HL-60 (cell line): Measurements from ENCODE around the gene WNT4.

Source experiments
- DNase-seq, 2 experiments: peaks; one replicate each; pipeline ENCODE4 v3.0.0-alpha.2; 2010 to 2020; ENCODE audit warnings: low read depth in 1 of 2, low spot score in 1 of 2
- H3K27ac ChIP-seq: fragments of 250-450 bp; sonication (Bioruptor Pico); replicated peaks from 2 replicates; pipeline ENCODE4 v1.5.1; 2020; ENCODE audit warnings: mild to moderate bottlenecking, moderate library complexity
- H3K27me3 ChIP-seq: fragments of 250-450 bp; sonication (Bioruptor Pico); 2 replicates; pipeline ENCODE4 v1.5.1; 2021; ENCODE audit warnings: mild to moderate bottlenecking, moderate library complexity; ENCODE audit not compliant: insufficient read depth, poor library complexity, severe bottlenecking
- H3K4me3 ChIP-seq: replicated peaks from 2 replicates; pipeline ENCODE4 v1.5.1; 2011; ENCODE audit warnings: mild to moderate bottlenecking, control low read depth, low read length; ENCODE audit not compliant: insufficient read depth
- GABPA ChIP-seq: IDR thresholded peaks from 2 replicates; pipeline ENCODE4 v1.6.1; 2012; ENCODE audit warnings: low read depth
- POLR2AphosphoS5 ChIP-seq: IDR thresholded peaks from 2 replicates; pipeline ENCODE4 v1.6.1; 2012; ENCODE audit warnings: low read depth
- SPI1 ChIP-seq: IDR thresholded peaks from 2 replicates; pipeline ENCODE4 v1.6.1; 2012; ENCODE audit warnings: low read depth, mild to moderate bottlenecking, borderline replicate concordance
- TF ChIP-seq, protein P1 (sequence below): IDR thresholded peaks from 2 replicates; pipeline ENCODE4 v1.6.1; 2012; ENCODE audit warnings: low read depth; ENCODE audit not compliant: insufficient replicate concordance
- TF ChIP-seq, protein P2 (sequence below): IDR thresholded peaks from one replicate; pipeline ENCODE4 v1.5.1; 2011; ENCODE audit warnings: low read length, control low read depth, inconsistent platforms; ENCODE audit not compliant: insufficient read depth

Gene WNT4

DNA sequence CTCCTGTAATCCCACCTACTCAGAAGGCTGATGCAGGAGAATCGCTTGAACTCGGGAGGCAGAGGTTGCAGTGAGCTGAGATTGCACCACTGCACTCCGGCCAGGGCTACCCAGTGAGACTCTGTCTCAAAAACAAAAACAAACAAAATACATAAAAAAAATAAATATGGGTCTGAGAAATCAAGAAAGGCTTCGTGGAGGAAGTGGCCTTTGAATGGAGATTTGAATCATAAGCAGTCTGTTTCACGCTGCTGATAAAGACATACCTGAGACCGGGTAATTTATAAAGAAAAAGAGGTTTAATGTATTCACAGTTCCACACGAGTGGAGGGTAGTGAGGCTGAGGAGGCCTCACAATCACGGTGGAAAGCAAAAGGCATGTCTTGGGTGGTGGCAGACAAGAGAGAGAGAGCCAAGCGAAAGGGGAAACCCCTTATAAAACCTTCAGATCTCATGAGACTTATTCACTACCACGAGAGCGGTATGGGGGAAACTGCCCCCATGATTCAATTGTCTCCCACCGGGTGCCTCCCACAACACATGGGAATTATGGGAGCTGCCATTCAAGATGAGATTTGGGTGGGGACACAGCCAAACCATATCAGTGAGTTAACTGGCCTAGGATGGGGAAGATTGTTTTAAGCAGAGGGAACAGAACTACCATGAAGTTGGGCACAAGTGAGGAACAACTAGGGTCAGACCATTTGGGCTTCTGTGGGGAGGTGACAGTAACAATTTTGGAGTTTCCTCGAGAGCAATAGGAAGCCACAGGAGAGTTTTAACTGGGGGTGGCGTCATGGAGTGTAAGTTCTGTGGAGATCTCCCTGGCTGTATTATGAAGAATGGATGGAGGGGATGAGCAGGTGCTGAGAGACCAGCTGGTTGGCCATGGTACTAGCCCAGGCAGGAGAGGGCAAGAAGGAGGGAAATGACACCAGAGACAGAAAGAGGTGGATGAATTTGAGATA is 22.2 kb upstream of the WNT4 start:
- DNase-seq: no peak
- Histone ChIP-seq H3K27me3 (no peaks in the 10 kb centered on the region), H3K4me3 (no peak overlapping the region), H3K27ac (no peak overlapping the region)
- TF ChIP-seq SPI1: no peak
- TF ChIP-seq, protein P1, sequence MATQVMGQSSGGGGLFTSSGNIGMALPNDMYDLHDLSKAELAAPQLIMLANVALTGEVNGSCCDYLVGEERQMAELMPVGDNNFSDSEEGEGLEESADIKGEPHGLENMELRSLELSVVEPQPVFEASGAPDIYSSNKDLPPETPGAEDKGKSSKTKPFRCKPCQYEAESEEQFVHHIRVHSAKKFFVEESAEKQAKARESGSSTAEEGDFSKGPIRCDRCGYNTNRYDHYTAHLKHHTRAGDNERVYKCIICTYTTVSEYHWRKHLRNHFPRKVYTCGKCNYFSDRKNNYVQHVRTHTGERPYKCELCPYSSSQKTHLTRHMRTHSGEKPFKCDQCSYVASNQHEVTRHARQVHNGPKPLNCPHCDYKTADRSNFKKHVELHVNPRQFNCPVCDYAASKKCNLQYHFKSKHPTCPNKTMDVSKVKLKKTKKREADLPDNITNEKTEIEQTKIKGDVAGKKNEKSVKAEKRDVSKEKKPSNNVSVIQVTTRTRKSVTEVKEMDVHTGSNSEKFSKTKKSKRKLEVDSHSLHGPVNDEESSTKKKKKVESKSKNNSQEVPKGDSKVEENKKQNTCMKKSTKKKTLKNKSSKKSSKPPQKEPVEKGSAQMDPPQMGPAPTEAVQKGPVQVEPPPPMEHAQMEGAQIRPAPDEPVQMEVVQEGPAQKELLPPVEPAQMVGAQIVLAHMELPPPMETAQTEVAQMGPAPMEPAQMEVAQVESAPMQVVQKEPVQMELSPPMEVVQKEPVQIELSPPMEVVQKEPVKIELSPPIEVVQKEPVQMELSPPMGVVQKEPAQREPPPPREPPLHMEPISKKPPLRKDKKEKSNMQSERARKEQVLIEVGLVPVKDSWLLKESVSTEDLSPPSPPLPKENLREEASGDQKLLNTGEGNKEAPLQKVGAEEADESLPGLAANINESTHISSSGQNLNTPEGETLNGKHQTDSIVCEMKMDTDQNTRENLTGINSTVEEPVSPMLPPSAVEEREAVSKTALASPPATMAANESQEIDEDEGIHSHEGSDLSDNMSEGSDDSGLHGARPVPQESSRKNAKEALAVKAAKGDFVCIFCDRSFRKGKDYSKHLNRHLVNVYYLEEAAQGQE: no peak
- TF ChIP-seq, protein P2, sequence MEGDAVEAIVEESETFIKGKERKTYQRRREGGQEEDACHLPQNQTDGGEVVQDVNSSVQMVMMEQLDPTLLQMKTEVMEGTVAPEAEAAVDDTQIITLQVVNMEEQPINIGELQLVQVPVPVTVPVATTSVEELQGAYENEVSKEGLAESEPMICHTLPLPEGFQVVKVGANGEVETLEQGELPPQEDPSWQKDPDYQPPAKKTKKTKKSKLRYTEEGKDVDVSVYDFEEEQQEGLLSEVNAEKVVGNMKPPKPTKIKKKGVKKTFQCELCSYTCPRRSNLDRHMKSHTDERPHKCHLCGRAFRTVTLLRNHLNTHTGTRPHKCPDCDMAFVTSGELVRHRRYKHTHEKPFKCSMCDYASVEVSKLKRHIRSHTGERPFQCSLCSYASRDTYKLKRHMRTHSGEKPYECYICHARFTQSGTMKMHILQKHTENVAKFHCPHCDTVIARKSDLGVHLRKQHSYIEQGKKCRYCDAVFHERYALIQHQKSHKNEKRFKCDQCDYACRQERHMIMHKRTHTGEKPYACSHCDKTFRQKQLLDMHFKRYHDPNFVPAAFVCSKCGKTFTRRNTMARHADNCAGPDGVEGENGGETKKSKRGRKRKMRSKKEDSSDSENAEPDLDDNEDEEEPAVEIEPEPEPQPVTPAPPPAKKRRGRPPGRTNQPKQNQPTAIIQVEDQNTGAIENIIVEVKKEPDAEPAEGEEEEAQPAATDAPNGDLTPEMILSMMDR: no peak
- TF ChIP-seq GABPA: no peak
- TF ChIP-seq POLR2AphosphoS5: no peak

DNA sequence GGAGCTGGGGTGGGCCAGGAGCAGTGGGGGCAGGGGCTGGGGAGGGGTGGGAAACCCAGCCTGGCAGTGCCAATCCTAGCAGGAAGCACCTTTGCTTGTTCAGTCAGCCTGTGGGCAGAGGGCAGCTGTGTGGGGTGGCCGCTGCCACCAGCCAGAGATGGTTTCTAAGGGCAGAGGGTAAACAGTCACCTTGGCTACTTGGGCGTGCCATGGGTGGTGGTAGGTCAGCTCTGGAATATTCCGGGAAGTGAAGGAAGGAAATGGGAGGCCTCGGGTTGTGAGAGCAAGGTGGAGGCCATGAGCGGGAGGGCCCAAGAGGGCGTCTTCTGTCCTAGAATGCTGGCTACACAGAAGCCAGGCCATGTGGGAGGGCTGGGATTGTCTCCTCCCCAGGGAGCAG is 20.7 kb upstream of the WNT4 start:
- TF ChIP-seq, protein P2: no peak
- TF ChIP-seq POLR2AphosphoS5 (no peak), SPI1 (no peak), GABPA (no peak)
- TF ChIP-seq, protein P1: no peak
- DNase-seq: no peak
- H3K27ac ChIP-seq: no peak overlapping the region
- H3K27me3 ChIP-seq: no peaks in the 10 kb centered on the region
- H3K4me3 ChIP-seq: no peak overlapping the region

DNA sequence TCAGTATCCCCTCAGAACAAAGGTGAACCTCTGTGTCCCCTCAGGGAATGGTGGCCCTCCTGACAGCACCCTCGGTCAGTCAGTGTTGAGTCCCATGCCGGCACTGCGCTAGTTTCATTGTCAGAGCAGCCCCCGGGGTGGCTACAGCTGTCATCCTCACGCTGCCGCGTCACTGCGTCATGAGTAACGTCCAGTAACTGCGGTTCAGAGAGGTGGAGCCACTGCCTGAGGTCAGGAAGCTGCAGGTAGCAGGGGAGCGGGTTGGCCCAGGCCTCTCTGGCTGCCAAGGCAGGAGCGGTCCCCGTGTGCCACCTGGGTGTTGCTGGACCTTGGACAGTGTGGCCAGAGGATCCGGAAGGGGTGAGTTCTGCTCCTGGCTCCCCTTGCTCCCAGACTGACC is 20.2 kb upstream of the WNT4 start:
- TF ChIP-seq GABPA (no peak), SPI1 (no peak), POLR2AphosphoS5 (no peak)
- TF ChIP-seq, protein P1: no peak
- TF ChIP-seq, protein P2: no peak
- no peak overlapping the region for H3K4me3 ChIP-seq
- H3K27me3 ChIP-seq: no peaks in the 10 kb centered on the region
- no peak overlapping the region for H3K27ac ChIP-seq
- no peak for DNase-seq
